Brain microvascular endothelial cell (primary cell): ENCODE results near the gene CCDC177.

ENCODE experiments used
- DNase-seq: peaks from one replicate; pipeline ENCODE4 v3.0.0-alpha.2; 2020
- H3K27ac ChIP-seq: fragments of 250-450 bp; sonication (Bioruptor Pico); 2 replicates; pipeline ENCODE4 v1.5.1; 2020; ENCODE audit warnings: mild to moderate bottlenecking, moderate library complexity
- H3K27me3 ChIP-seq: fragments of 250-450 bp; sonication (Bioruptor Pico); replicated peaks from 2 replicates; pipeline ENCODE4 v1.5.1; 2020; ENCODE audit warnings: mild to moderate bottlenecking
- H3K36me3 ChIP-seq: fragments of 250-450 bp; sonication (Bioruptor Pico); replicated peaks from 2 replicates; pipeline ENCODE4 v1.5.1; 2020; ENCODE audit warnings: mild to moderate bottlenecking
- H3K4me3 ChIP-seq: 2 replicates; pipeline ENCODE4 v1.5.1; 2011; ENCODE audit warnings: low read depth, mild to moderate bottlenecking, control low read depth, low read length, moderate library complexity
- CTCF ChIP-seq: IDR thresholded peaks from 2 replicates; pipeline ENCODE4 v1.5.1; 2011; ENCODE audit warnings: low read depth, mild to moderate bottlenecking, moderate library complexity, low read length, control low read depth, inconsistent platforms; ENCODE audit errors: missing control alignments
- in situ Hi-C: cut with HindIII; loops from 2 replicates; pipeline ENCODE4 v1.10.0; 2017; ENCODE audit warnings: low sequenced_read_pairs, low pct_ligation_motif_present

The CCDC177 gene

GRCh38 chr14:69569859-69570258 lies 4.8 kb downstream of the CCDC177 start:
- DNase-seq: no peak
- H3K4me3 ChIP-seq: no peak overlapping the region
- no peak overlapping the region for H3K27ac ChIP-seq
- in situ Hi-C loops: no loop called here
- no peaks in the 10 kb centered on the region for H3K36me3 ChIP-seq
- no peak for TF ChIP-seq CTCF
- H3K27me3 ChIP-seq: peaks cover 50% of the 10 kb centered on the region

DNA sequence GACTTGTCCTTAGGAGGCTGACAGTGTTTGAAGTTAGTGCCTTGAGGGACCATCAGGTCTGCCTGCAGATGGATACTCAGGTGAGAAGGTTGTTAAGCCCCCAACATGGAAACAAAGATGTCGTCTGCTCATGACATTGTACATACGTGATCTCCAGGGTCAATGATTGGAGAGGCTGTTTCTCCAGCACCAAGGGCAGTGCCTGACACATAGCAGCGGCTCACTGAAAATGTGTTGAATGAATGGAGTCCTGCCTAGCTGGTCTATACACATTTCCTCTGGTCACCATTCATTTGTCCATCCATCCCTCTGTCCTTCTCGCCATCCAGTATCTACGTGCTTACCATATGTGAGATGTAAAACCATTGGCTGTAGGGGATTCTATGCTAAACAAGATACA lies 7.1 kb downstream of the CCDC177 start:
- in situ Hi-C loops: no loop called here
- TF ChIP-seq CTCF: no peak
- Histone ChIP-seq H3K4me3 (no peak overlapping the region), H3K27me3 (peaks cover 42% of the 10 kb centered on the region), H3K27ac (no peak overlapping the region), H3K36me3 (no peaks in the 10 kb centered on the region)
- DNase-seq: no peak

DNA sequence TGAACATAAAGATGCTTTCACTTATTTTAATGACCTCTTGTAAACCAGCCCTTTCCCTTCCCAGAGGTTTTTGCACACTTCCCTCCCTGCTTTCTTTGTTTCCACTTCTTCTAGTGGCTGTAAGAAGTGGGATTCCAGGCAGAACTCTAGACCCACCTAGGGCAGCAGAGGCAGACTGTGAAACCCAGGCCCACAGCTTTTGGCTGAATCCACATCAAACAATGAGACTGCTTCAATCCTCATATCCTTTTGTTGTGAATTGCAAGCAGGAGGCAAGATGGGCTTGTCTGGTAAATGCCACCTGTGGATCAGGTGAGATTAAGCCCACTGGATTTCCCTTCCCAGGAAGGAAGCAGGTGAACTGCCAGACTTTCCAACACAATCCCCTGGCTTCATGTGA lies 12.8 kb downstream of the CCDC177 start:
- in situ Hi-C loops: no loop called here
- no peaks in the 10 kb centered on the region for H3K36me3 ChIP-seq
- H3K4me3 ChIP-seq: no peak overlapping the region
- H3K27ac ChIP-seq: no peak overlapping the region
- DNase-seq: no peak
- TF ChIP-seq CTCF: no peak
- H3K27me3 ChIP-seq: peaks cover 22% of the 10 kb centered on the region

DNA sequence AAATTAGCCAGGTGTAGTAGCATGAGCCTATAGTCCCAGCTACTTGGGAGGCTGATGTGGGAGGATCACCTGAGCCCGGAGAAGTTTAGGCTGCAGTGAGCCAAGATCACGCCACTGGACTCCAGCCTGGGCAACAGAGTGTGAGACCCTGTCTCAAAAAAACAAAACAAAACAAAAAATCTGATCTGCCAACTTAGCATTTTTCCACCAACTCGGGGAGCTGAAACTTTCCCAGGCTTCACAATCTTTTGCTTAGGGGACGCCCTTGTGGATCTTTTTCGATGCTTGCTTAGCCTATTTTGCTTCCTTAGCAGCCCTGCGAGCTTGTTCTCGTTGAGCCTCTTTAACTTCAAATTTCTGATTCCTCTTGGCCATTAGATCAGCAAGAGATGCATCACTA lies 13.8 kb downstream of the CCDC177 start:
- H3K27me3 ChIP-seq: peaks cover 19% of the 10 kb centered on the region

GRCh38 chr14:69559581-69560011 lies 15.1 kb downstream of the CCDC177 start:
- Histone ChIP-seq H3K36me3 (no peaks in the 10 kb centered on the region), H3K27me3 (peaks cover 14% of the 10 kb centered on the region), H3K27ac (no peak overlapping the region), H3K4me3 (no peak overlapping the region)
- TF ChIP-seq CTCF: no peak
- in situ Hi-C loops: no loop called here
- no peak for DNase-seq

More for the DNA sequence above, 13.8 kb downstream of the CCDC177 start:
- no peak for DNase-seq
- Histone ChIP-seq H3K36me3 (no peaks in the 10 kb centered on the region), H3K4me3 (no peak overlapping the region), H3K27ac (no peak overlapping the region)
- TF ChIP-seq CTCF: no peak
- in situ Hi-C loops: no loop called here

DNA sequence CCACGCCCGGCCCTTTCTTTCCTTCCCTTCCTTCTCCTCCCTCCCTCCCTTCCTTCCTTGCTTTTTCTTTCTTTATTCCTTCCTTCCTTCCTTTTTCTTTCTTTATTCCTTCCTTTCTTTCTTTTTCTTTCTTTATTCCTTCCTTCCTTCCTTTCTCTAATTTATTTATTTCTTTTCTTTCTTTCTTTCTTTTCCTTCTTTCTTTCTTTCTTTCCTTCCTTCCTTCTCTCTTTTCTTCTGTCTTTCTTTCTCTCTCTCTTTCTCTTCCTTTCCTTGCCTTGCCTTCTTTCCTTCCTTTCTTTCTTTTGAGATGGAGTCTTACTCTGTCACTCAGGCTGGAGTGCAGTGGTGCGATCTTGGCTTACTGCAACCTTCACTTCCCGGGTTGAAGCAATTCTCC lies 15.9 kb downstream of the CCDC177 start:
- Histone ChIP-seq H3K27ac (no peak overlapping the region), H3K27me3 (peaks cover 8% of the 10 kb centered on the region), H3K4me3 (no peak overlapping the region), H3K36me3 (no peaks in the 10 kb centered on the region)
- TF ChIP-seq CTCF: no peak
- no peak for DNase-seq
- in situ Hi-C loops: no loop called here
